HG02571 (cell line): ENCODE data around the gene KCNQ1.

Source experiments
- ATAC-seq: cut with Tn5 transposase; IDR thresholded peaks from one replicate; pipeline ENCODE4 v1.9.1; 2021; ENCODE audit warnings: mild to moderate bottlenecking, moderate library complexity; ENCODE audit not compliant: unreplicated experiment

Gene KCNQ1

GRCh38 chr11:2459796-2460531 is 15.2 kb downstream of the KCNQ1 start:
- no peak for ATAC-seq

DNA sequence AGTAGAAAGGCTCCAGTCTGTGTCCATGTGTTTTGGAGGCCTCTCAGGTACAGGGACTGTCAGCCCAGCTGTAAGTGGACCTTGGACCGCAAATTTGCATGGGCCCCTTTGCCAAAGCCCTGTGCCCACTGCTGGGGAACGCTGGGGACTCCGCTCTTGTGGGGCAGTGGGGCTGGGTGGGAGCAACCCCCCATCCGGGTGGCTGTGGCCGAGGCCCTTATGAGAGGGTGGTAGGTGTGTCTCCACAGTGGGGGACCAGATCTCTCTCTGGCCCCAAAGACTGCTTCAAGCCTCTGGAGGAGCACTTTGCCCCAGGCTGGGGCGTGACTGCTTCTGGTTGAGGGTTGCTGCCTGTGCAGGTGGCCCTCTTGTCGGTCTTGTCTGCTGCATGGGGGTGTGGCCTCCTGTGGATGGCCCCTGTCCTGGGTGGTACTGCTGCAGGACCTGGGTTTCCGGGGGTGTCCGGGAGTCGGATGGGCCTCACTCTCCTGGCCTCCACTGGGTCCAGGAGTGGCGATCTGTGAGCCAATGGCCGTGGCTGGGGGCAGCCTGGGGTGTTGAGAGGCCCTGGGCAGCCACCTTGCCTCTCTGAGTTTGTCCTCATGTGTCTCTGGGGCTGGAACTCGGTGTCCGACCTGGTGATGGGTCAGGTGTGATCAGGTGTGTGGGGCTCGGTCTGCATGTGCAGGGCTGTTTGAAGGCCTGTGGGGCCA is 15.9 kb downstream of the KCNQ1 start:
- ATAC-seq, result no peak

DNA sequence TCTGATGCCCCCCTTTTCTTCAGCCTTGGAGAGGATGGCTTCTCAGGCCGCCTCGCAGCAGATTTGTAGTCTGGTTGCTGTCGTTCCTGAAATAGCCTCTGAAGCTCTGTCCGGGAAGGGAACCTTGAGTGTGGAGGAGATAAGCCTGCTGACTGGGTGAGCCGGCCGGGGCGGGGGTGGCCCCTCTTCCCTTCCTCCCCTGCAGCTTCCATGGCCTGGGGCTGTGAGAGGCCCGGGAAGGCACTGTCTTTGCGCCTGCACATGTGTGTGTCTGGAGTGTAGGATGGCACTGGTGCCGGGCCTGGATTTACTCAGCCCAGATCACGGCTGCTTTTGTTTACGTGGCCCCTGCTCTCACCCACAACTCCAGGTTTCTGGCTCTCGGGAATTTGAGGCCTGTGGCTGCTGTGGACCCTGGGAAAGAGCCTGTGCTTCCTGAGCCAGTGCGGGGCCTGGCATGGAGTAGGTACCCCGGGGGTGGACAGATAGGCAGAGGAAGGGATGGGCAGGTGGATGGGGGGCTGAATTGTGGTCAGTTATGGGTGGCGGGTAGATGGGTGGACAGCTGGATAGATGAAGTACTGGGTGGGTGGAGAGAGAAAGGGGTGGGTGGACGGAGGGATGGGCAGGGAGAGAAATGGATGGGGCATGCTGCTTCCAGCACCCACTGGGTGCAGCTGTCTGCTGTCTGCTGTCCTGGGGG is 16.6 kb downstream of the KCNQ1 start:
- ATAC-seq, result no peak

DNA sequence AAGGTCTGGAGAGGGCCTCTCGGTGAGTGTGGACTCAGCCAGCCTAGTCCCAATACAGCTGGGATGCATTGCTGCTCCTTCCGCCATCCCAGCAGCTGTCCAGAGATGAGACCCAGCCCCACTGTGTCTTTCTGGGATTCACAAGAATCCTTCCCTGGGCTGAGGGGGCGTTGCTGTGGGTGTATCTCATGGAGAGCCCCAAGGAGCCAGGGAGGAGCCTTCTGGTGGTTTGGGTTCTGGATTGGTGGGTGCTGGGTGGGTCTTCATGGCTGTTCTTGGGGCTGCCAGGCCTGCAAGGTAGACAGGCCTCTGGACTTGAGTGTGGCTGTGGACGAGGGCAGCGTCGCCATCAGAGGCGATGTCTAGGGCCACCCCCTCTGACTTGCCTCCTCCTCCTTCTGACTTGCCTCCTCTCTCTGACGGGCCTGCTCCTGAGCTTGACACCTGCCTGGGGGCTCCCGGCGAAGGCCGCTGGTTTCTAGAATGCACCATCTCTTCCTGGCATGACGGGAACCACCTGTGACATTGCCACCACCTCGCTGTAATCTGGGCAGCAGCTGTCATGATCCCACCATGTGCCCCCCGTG is 17.2 kb downstream of the KCNQ1 start:
- ATAC-seq, result no peak

- ATAC-seq, result no peak
Measured at GRCh38 chr11:2462543-2462985, 17.8 kb downstream of the KCNQ1 start.

GRCh38 chr11:2462986-2463765 is 18.4 kb downstream of the KCNQ1 start:
- no peak for ATAC-seq

DNA sequence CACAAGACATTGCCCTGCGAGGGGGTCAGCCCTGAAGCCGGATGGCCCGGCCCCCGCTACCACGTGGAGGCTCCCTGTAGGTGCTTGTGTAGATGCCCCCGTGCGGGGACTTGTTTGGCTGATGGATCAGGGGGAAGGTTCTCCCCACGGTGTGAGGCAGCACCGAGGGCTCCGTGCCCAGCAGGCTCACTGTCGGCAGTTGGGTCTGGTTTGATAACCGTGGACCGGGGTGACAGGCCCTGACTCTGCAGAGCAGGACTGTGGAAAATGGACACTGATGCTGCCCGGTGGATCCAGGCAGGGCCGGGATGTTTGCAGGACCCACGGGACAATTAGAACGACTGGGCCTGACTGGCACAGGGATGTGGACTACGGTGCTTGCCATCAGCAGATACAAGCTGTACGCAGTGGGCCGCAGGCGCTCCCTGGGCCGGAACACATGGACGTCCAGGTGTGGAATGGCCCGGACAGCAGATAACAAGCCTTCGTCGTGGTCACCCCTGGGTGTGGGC is 19.0 kb downstream of the KCNQ1 start:
- no peak for ATAC-seq

DNA sequence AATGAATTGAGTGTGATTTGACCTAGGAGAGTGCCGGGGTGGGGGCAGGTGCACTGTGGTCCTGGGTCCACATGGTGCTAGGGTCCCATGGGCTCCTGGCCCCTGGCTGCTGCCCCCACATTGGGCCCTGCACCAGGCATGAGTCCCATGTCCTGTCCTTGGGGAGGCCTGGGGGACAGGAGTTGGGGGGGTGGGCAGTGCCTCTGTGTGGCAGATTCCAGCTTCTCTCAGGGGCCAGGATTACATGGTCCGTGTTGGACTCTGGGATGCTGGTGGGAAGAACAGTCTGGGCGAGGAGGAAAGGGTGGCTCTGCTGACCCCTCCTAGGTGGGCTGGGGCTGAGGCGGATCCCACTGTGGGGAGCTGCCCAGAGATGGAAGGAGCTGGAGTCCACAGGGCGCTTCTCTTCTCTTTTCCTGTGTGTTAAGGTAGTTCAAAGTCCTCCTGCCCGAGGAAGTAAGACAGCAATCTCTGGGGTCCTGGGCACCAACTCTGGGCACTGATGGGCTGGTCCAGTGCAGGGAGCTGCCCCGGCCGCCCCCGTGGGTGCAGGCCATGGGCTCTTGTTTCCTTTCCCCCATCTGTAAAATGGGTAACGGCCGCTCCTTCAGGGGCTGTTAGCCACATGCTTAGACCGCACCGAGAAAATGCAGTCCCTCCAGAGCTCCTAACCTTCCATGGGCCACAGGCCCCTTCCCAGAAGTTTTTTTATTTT is 19.8 kb downstream of the KCNQ1 start:
- ATAC-seq, result no peak

DNA sequence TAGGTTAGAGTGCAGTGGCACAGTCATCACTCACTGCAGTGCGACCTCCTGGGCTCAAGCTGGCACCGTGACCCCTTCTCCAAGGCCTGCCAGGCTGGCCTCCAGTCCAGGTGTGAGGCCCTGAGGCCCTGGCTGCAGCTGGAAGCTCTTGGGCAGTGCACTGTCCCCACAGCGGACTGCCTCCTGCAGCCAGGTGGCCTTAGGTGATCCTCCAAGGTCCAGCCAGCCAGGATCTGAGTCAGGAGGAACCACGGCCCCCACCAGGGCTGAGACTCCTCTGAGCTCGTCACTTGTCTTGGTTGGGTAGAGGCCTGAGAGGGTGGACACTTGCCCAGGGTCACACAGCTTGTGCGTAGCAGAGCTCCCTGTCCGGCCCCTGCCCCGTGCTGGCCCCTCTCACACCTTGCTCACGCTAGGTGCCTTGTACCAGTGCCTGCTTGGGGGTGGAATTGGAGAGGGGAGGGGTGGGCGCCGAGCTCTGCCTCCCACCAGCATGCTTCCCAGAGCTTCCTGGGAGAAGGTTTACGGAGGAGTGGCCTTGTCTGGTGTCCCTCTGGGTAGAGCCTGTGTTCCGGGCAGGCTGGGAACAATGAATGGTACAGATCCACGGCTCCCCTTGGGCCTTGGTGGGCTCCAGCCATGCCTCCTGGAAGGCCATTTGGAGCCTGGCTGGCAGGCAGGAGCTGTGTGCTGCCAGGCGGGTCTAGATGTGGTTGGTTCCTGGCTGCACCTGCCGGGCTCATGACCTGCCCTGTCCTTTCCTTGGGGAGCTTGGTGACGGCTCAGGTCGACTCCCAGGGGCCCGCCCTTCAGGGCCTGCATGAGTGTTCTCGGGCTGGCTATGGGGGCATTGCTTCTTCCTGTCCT is 20.6 kb downstream of the KCNQ1 start:
- ATAC-seq, result no peak

GRCh38 chr11:2466069-2466801 is 21.4 kb downstream of the KCNQ1 start:
- no peak for ATAC-seq

DNA sequence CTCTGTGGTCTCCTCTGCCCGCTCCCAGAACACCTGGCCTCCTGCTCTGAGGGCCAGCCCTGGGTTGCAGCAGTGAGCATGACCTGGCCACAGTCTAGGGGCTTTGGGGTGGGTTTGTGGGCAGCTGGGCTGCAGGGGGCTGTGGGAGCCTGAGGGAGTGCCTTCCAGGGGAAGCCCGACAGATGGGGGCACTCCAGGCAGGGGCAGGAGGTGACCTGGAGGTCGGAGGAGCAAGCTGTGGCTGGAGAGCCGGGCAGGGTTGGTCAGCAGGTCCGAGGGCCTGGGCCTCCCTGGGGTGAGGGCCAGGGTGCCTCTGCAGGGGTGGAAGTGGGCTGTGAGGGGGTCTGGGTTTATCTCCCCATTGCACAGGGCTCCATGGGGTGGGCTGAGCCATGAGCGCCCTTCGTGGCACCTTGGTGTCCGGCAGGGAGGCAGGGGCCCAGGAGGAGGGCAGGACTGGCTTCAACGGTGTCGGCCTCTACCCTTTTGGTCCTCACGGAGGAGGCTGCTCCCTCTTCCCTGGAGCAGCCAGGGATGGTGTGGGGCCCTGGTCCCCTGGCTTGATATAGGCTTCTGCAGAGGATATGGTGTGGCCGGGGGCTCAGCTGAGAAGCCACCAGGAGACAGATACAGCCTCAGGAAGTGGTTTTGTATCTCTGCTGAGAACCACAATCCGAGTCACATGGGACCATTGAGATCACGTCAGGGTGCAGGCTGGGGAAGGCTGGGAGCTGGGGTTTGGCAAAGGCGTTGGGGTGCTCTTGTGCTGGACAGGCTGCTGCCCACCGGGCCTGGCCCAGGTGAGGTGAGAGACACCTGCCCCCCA is 22.3 kb downstream of the KCNQ1 start:
- no peak for ATAC-seq

- no peak for ATAC-seq
Measured at GRCh38 chr11:2467695-2468055, 22.9 kb downstream of the KCNQ1 start.

DNA sequence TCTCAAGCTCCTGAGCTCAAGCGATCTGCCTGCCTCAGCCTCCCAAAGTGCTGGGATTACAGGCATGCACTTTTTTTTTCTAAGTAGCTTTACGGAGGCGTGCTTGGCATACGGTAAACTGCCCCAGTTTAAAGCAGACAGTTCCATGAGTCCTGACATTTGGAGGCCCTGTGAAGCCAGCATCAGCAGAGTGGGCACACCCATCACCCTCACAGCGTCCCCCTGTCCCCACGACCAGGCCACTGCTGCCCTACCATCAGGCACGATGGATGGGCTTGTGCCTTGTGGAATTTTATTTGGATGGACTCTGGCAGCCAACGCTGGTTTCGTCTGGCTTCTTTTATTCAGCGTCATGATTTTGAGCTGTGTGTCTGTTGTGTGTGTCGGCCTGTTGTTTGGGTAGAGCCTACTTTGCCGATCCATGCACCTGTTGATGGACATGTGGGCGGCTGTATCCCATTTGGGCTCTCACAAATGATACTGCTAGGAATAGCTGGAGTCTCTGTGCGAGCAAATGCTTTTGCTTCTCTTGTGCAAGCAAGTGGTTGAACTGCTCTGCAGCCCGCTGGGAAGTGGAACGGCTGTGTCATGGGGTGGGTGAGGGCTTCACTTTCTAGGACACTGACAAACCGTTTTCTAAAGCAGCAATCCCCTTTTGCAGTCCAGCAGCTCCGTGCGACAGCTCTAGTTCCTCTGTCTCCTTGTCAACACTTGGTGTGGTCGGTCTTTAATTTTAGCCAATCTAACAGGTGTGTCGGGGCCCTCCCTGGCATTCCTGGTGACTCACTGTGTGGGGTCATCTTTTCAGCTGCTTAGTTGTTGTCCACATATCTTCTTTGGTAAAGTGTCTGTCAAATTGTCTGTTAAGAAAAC is 23.8 kb downstream of the KCNQ1 start:
- ATAC-seq, result no peak

- ATAC-seq, result no peak
Measured at GRCh38 chr11:2470495-2470894, 25.7 kb downstream of the KCNQ1 start.

GRCh38 chr11:2471048-2471803 is 26.4 kb downstream of the KCNQ1 start:
- ATAC-seq, result no peak

- no peak for ATAC-seq
Measured at GRCh38 chr11:2471804-2472096, 26.9 kb downstream of the KCNQ1 start.
